ENCODE data around the gene ZNF462.
A peak's percentile ranks its signal among the peaks of the same experiment; 100 is the strongest.

ZNF462 gene

GRCh38 chr9:106993603-106994002 lies 130.6 kb downstream of the ZNF462 start:
- Histone ChIP-seq H3K27me3 (ENCODE audit: control insufficient read depth in 1 of 2, insufficient read depth in 2 of 2, low read length in 2 of 2) (no peaks in the 10 kb centered on the region), H3K4me3 (ENCODE audit: low read depth in 1 of 2, low read length in 2 of 2) (no peak overlapping the region), H3K9ac (ENCODE audit: low read length) (no peak overlapping the region), H3K27ac (ENCODE audit: low read depth, low read length) (no peak overlapping the region), H3K4me1 (ENCODE audit: insufficient read depth, low read length) (peaks cover 9% of the 10 kb centered on the region), H3K36me3 (ENCODE audit: insufficient read depth, low read length) (peaks cover 13% of the 10 kb centered on the region), H3K9me3 (ENCODE audit: low read length) (no peaks in the 10 kb centered on the region)

GRCh38 chr9:106994463-106994862 lies 131.5 kb downstream of the ZNF462 start:
- Histone ChIP-seq H3K27me3 (ENCODE audit: control insufficient read depth in 1 of 2, insufficient read depth in 2 of 2, low read length in 2 of 2) (no peaks in the 10 kb centered on the region), H3K36me3 (ENCODE audit: insufficient read depth, low read length) (peaks cover 8% of the 10 kb centered on the region), H3K4me3 (ENCODE audit: low read depth in 1 of 2, low read length in 2 of 2) (no peak overlapping the region), H3K27ac (ENCODE audit: low read depth, low read length) (no peak overlapping the region), H3K9ac (ENCODE audit: low read length) (no peak overlapping the region), H3K4me1 (ENCODE audit: insufficient read depth, low read length) (peaks cover 9% of the 10 kb centered on the region), H3K9me3 (ENCODE audit: low read length) (no peaks in the 10 kb centered on the region)

DNA sequence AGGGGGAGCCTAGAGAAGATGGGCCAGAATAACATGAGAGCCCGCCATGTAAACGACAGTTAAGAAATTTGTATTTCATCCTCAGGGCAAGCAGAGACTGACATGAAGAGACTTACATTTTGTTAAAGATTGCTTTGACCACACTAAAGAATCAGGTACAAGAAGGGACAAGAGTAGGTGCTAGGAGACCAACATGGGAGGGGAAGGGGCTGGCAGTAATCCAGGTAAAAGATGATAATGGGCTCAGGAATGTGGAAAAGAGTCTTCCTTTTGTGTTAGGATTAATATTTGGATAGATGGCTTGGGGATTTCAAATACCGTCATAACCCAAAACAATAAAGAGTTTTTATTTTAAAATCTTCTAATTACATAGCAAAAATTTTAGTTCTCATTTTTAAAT lies 137.3 kb downstream of the ZNF462 start:
- H3K9ac ChIP-seq (ENCODE audit: low read length): no peak overlapping the region
- peaks cover 19% of the 10 kb centered on the region for H3K36me3 ChIP-seq (ENCODE audit: insufficient read depth, low read length)
- H3K27ac ChIP-seq (ENCODE audit: low read depth, low read length): no peak overlapping the region
- no peaks in the 10 kb centered on the region for H3K4me1 ChIP-seq (ENCODE audit: insufficient read depth, low read length)
- no peaks in the 10 kb centered on the region for H3K9me3 ChIP-seq (ENCODE audit: low read length)
- no peaks in the 10 kb centered on the region for H3K27me3 ChIP-seq (ENCODE audit: control insufficient read depth in 1 of 2, insufficient read depth in 2 of 2, low read length in 2 of 2)
- H3K4me3 ChIP-seq (ENCODE audit: low read depth in 1 of 2, low read length in 2 of 2): no peak overlapping the region

DNA sequence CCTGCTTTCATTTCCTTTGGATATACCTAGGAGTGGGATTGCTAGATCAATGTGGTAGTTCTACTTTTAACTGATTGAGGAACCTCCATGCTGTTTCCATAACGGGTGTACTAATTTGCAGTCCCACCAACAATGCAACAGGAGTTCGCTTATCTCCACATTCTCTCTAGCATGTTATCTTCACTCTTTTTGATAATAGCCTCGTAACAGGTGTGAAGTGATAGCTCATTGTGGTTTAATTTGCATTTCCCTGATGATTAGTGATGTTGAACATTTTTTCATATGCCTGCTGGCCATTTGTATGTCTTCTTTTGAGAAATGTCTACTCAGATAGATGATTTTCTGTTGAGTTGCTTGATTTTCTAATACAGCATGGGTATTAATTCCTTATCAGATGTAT lies 142.2 kb downstream of the ZNF462 start:
- H3K36me3 ChIP-seq (ENCODE audit: insufficient read depth, low read length): peaks cover 43% of the 10 kb centered on the region
- no peaks in the 10 kb centered on the region for H3K4me1 ChIP-seq (ENCODE audit: insufficient read depth, low read length)
- no peaks in the 10 kb centered on the region for H3K9me3 ChIP-seq (ENCODE audit: low read length)
- H3K27ac ChIP-seq (ENCODE audit: low read depth, low read length): no peak overlapping the region
- H3K9ac ChIP-seq (ENCODE audit: low read length): no peak overlapping the region
- no peak overlapping the region for H3K4me3 ChIP-seq (ENCODE audit: low read depth in 1 of 2, low read length in 2 of 2)
- no peaks in the 10 kb centered on the region for H3K27me3 ChIP-seq (ENCODE audit: control insufficient read depth in 1 of 2, insufficient read depth in 2 of 2, low read length in 2 of 2)

GRCh38 chr9:107007402-107007801 lies 144.4 kb downstream of the ZNF462 start:
- Histone ChIP-seq H3K27me3 (ENCODE audit: control insufficient read depth in 1 of 2, insufficient read depth in 2 of 2, low read length in 2 of 2) (no peaks in the 10 kb centered on the region), H3K27ac (ENCODE audit: low read depth, low read length) (no peak overlapping the region), H3K9ac (ENCODE audit: low read length) (no peak overlapping the region), H3K9me3 (ENCODE audit: low read length) (peaks cover 3% of the 10 kb centered on the region), H3K4me3 (ENCODE audit: low read depth in 1 of 2, low read length in 2 of 2) (no peak overlapping the region), H3K4me1 (ENCODE audit: insufficient read depth, low read length) (no peaks in the 10 kb centered on the region), H3K36me3 (ENCODE audit: insufficient read depth, low read length) (peaks cover 48% of the 10 kb centered on the region)

- Histone ChIP-seq H3K36me3 (ENCODE audit: insufficient read depth, low read length) (peaks cover 43% of the 10 kb centered on the region), H3K27ac (ENCODE audit: low read depth, low read length) (no peak overlapping the region), H3K27me3 (ENCODE audit: control insufficient read depth in 1 of 2, insufficient read depth in 2 of 2, low read length in 2 of 2) (no peaks in the 10 kb centered on the region), H3K9ac (ENCODE audit: low read length) (no peak overlapping the region), H3K4me1 (ENCODE audit: insufficient read depth, low read length) (no peaks in the 10 kb centered on the region), H3K9me3 (ENCODE audit: low read length) (peaks cover 3% of the 10 kb centered on the region), H3K4me3 (ENCODE audit: low read depth in 1 of 2, low read length in 2 of 2) (no peak overlapping the region)
Observed at GRCh38 chr9:107008011-107008410, 145.0 kb downstream of the ZNF462 start.

GRCh38 chr9:107008447-107008846 lies 145.5 kb downstream of the ZNF462 start:
- H3K36me3 ChIP-seq (ENCODE audit: insufficient read depth, low read length): peaks cover 40% of the 10 kb centered on the region
- no peaks in the 10 kb centered on the region for H3K27me3 ChIP-seq (ENCODE audit: control insufficient read depth in 1 of 2, insufficient read depth in 2 of 2, low read length in 2 of 2)
- peaks cover 3% of the 10 kb centered on the region for H3K9me3 ChIP-seq (ENCODE audit: low read length)
- H3K27ac ChIP-seq (ENCODE audit: low read depth, low read length): no peak overlapping the region
- H3K9ac ChIP-seq (ENCODE audit: low read length): no peak overlapping the region
- H3K4me3 ChIP-seq (ENCODE audit: low read depth in 1 of 2, low read length in 2 of 2): no peak overlapping the region
- no peaks in the 10 kb centered on the region for H3K4me1 ChIP-seq (ENCODE audit: insufficient read depth, low read length)

DNA sequence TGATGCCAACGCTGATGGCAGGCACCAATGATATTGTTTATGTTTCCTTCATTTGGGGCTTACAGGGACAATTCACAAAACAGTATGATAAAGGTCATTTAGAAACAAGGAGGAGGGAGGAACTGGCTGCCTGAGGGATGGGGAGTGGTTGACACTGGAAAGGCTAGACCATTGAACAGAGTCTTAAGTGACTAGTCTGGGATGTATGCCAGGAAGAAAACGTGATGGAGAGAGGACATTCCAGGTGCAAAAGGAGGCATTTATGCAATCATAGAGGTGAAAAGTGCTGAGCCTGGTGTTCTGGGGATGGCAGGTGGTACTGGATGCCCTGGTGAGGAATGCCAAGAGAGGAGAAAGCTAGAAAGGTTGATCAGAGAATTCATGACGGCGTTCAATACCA lies 153.4 kb downstream of the ZNF462 start:
- H3K4me3 ChIP-seq (ENCODE audit: low read depth in 1 of 2, low read length in 2 of 2): no peak overlapping the region
- H3K27ac ChIP-seq (ENCODE audit: low read depth, low read length): no peak overlapping the region
- peaks cover 1% of the 10 kb centered on the region for H3K9me3 ChIP-seq (ENCODE audit: low read length)
- H3K27me3 ChIP-seq (ENCODE audit: control insufficient read depth in 1 of 2, insufficient read depth in 2 of 2, low read length in 2 of 2): no peaks in the 10 kb centered on the region
- peaks cover 22% of the 10 kb centered on the region for H3K4me1 ChIP-seq (ENCODE audit: insufficient read depth, low read length)
- H3K36me3 ChIP-seq (ENCODE audit: insufficient read depth, low read length): peaks cover under 1% of the 10 kb centered on the region
- no peak overlapping the region for H3K9ac ChIP-seq (ENCODE audit: low read length)

DNA sequence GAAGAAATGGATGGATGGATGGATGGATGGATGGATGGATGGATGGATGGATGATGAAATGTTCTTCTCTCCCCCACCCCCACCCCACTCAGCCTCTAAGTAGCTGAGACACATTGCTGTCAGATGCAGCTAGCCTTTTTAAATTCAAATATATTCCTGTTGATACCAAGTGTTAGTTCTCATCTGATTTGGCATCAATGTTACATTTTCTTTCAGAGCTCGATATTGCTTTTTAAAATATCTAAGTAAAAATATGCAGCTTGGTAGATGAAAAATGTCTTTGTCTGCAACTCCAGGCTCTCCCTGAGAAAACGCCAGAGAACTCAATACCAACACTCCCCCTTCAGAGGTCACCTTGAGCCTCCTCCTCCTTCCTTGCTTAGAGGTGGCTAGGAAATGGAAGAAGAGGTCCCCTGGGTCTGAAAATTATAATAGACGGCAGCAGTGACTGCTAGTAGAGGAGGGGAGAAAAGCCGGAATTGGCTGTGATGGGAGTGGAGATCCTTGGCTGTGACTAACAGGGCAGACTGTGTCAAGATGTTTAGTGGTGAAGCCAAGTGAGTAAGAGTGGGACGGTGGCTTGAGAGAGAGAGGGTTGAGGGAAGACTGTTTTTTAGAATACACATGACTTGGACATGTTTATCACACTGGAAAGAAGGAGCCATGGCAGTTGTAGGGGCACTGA lies 156.0 kb downstream of the ZNF462 start:
- H3K27me3 ChIP-seq (ENCODE audit: control insufficient read depth in 1 of 2, insufficient read depth in 2 of 2, low read length in 2 of 2): no peaks in the 10 kb centered on the region
- H3K4me1 ChIP-seq (ENCODE audit: insufficient read depth, low read length): peaks cover 22% of the 10 kb centered on the region
- H3K9me3 ChIP-seq (ENCODE audit: low read length): no peaks in the 10 kb centered on the region
- no peak overlapping the region for H3K9ac ChIP-seq (ENCODE audit: low read length)
- H3K36me3 ChIP-seq (ENCODE audit: insufficient read depth, low read length): no peaks in the 10 kb centered on the region
- H3K27ac ChIP-seq (ENCODE audit: low read depth, low read length): no peak overlapping the region
- no peak overlapping the region for H3K4me3 ChIP-seq (ENCODE audit: low read depth in 1 of 2, low read length in 2 of 2)

GRCh38 chr9:107020040-107020530 lies 157.1 kb downstream of the ZNF462 start:
- Histone ChIP-seq H3K27ac (ENCODE audit: low read depth, low read length) (peak overlapping the region; percentile 56), H3K4me3 (ENCODE audit: low read depth in 1 of 2, low read length in 2 of 2) (no peak overlapping the region), H3K4me1 (ENCODE audit: insufficient read depth, low read length) (peaks cover 22% of the 10 kb centered on the region), H3K9ac (ENCODE audit: low read length) (no peak overlapping the region), H3K36me3 (ENCODE audit: insufficient read depth, low read length) (no peaks in the 10 kb centered on the region), H3K9me3 (ENCODE audit: low read length) (no peaks in the 10 kb centered on the region), H3K27me3 (ENCODE audit: control insufficient read depth in 1 of 2, insufficient read depth in 2 of 2, low read length in 2 of 2) (no peaks in the 10 kb centered on the region)

DNA sequence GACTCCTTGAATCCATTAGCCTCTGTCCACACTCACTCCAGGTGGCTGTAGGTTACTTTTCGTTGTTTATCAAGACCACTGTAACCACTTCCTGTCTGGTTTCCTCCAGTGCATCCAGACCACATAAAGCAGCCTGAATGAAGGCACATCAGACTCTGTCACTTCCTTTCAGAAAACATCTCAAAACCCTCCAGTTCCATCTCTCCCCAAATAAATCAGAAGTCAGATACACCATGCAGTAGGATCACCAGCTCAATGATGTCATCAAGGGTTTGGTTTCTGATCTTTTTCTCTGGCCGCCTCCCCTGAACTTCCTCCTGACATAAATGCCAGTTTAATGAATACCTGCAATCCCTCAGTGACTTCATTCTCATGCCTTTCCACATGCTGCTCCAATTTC lies 161.2 kb downstream of the ZNF462 start:
- H3K36me3 ChIP-seq (ENCODE audit: insufficient read depth, low read length): no peaks in the 10 kb centered on the region
- H3K27me3 ChIP-seq (ENCODE audit: control insufficient read depth in 1 of 2, insufficient read depth in 2 of 2, low read length in 2 of 2): no peaks in the 10 kb centered on the region
- no peaks in the 10 kb centered on the region for H3K9me3 ChIP-seq (ENCODE audit: low read length)
- H3K4me3 ChIP-seq (ENCODE audit: low read depth in 1 of 2, low read length in 2 of 2): no peak overlapping the region
- H3K4me1 ChIP-seq (ENCODE audit: insufficient read depth, low read length): peaks cover 18% of the 10 kb centered on the region
- no peak overlapping the region for H3K9ac ChIP-seq (ENCODE audit: low read length)
- no peak overlapping the region for H3K27ac ChIP-seq (ENCODE audit: low read depth, low read length)

All from muscle layer of colon (tissue), 2 donors.